Nucleus accumbens (tissue), 56 donors: ENCODE data around the gene HEPACAM.
"Not testable (repeated sequence)": the region's sequence is repeated elsewhere in the genome, so short reads cannot be mapped to it uniquely, and the experiment has no call there.

Experiments used
- DNase-seq, 56 donors: peaks; one replicate each; lab custom pipeline; 2025; lab: John Stamatoyannopoulos, UW

Gene HEPACAM

GRCh38 chr11:124935548-124936514 is at the start of gene HEPACAM:
Gene HEPACAM, minus strand, starts transcription at chr11:124936047. Its CDS starts 41 bp downstream, at chr11:124936006.
- DNase-seq, result peak in 54 of 56 donors; percentile 23 to 93 (median 72)

DNA sequence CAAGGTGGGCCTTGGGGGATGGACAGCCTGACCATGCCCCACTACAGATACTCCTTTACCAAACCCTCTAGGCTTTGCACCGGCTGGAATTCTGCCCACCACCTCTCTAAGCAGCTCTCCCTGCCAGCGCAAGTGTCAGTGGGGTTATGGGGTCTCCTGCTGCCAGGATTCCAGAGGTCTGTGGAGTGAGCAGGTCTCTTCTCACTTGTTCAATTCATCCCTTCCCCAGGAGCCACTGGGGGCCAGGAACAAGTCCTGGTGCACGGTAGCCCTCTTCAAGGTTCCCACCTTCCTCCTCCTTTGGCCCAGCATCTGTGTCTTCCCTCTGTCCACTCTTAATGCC is 48.6 kb upstream of the HEPACAM start:
- DNase-seq, result no peak

DNA sequence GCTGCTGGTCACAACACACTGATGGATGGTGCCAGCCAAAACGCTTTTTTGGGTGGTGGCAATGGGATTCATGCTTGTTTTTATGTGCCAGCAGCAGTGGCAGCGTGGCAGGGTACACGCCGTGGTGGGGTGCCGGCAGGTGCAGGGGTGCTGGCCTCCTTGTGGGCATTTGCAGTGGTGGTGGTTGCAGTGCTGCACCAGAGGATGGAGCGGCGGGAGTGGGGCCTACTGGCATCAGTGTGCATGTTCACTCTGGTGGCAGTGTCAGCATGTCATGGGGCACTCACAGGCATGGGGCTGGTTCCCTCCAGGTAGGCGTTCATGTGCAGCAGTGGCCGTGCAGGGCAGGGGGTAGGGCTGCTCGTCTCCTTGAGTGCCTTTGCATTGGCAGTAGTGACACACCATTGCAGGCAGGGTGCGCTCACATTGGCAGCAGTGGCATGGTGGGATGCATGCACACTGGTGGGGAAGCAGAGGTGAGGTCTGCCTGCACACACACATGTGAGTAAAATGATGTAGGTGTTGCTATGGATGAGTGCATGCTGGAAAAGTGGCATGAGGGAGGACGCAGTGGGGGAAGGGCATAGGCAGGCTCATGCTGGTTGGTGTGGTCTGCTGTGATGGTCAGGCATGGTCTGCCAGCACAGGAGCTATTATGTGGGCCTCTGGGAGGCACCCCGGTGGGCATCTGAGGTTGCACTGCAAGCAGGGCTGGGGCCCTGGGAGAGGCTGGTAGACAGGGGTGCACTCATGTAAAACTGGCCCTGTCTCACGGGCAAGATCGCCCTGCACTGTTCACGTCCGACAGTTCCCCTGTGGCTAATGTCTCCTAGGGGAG is 48.0 kb upstream of the HEPACAM start:
- DNase-seq, result no peak

GRCh38 chr11:124982043-124982442 is 46.2 kb upstream of the HEPACAM start:
- no peak for DNase-seq

GRCh38 chr11:124978316-124978715 is 42.5 kb upstream of the HEPACAM start:
- no peak for DNase-seq

DNA sequence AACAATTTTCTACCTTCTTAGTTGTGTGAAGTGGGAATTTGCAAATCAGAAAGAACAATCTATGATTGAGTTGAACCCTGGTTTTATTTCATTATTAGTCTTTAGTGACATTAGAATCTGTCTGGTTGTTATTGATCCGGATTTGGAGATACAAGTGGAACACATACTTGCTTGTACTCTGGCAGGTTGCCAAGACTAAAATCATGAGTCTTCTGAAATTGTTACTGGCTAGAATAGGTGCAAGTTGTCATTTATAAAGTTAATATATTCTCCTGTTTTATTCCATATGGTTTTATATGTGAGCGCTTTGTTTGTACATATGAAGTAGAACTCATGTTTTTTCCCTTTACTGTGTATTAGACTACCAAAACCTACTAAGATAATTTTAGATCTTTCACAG is 41.2 kb upstream of the HEPACAM start:
- DNase-seq, result no peak

DNA sequence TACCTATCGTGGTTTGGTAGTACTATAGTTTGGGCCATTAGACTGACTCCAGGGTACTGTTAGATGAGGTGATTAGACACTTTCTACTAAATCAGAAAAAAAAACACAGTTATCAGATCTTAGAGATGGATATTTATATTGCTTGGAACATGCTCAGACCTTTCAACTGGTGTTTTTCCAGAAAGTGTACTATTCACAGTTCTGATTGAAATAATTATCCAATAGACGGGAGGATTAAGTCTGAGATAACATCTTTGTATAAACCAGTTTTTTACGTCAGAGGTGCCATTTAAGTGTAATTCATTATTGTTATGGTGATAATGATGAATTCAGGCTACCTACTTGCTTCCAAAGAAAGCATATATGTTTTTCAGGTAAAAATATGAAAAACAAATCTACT is 40.7 kb upstream of the HEPACAM start:
- DNase-seq, result no peak

DNA sequence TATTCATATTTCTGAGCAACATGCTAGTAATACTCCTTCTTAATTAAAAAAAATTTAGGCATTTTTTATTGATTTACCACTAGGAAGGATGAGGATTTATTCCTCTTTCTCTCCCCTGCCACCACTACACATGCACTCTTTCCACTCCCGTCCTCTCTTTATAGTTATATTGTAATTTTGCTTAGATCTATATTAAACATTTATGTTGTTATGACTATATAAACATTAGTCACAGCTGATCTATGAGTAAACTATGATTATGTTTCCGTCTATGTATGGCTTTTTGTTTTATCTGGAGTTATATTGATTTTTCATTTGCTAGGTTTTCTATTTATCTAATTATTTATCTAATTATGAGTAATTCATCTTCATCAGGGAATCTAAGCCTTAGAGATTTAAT is 36.0 kb upstream of the HEPACAM start:
- no peak for DNase-seq

DNA sequence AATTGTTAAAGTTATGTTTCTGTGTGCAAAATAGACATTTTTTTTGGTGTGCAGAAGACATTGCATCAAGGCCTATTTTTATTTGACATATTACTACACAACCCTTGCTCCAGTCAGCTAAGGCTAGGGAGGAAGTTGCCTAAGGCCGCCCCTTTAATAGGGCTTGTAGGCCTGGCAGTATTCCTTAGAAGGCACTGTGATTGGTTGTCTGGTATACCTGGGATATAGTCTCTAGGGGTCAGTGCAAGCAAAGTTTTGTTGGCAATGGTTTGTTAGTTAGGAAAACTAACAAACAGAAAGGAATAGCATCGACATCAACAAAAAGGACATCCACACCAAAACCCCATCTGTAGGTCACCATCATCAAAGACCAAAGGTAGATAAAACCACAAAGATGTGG is 35.1 kb upstream of the HEPACAM start:
- no peak for DNase-seq

- DNase-seq, result not testable (repeated sequence)
Observed at GRCh38 chr11:124968197-124968596, 32.4 kb upstream of the HEPACAM start.

DNA sequence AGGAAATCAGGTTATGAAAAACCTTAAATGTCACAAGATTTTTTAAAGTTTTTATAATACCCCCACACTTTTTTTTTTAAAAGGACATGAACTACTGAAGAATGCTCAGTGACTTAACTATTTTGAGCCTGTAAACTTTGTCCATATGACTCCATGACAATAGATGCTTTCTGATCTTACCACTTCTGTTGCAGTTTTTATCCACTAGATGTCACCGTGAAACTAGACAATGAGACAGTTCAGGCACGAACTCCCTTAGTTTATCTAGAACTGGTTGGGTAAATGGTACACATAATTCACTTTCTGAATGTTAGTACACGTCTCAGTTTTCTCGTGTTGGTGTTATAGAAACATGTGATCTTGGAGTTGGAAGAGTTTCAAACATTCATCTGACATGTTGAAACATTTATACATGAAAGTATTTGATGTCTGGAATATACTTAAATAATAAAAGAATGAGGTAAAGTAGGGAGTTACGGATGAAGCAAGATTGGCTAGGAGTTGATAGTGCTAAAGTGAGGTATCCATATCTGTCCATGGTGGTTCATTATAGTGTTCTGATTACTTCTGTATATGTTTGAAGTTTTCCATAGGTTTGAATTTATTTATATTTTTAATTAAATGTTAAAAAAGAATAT is 26.2 kb upstream of the HEPACAM start:
- peak in 4 of 56 donors; percentile 4 to 29 (median 12) for DNase-seq

DNA sequence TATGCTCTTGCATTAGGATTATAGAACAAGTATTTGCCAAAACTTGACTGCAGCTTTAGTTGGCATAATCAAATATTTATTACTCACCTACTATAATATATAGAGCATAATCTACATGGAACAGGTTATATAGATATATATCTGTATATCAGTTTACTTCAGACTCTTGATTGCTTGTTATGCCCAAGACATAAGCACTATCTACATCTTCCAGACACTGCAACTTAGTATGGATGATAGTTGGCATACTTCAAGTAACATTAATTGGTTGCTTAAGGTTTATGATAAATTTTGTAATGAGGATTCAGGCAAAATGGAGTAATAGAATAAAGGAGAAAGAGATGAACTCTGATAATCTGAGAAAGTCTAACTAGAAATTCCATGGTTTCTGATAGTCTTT is 19.2 kb upstream of the HEPACAM start:
- no peak for DNase-seq

DNA sequence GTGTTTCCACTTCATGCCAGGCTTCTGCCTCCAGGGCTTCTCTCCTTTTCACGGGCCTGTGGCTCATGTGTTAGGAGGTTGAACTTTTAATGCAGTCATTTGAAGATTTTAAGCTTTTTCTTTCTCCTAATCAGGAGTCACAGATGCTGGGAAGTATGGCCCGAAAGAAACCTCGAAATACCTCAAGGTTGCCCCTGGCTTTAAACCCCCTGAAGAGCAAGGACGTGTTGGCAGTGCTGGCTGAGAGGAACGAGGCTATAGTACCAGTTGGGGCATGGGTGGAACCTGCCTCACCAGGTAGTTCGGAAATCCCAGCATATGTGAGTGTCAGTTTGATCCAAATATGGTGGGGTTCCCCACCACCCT is 18.7 kb upstream of the HEPACAM start:
- DNase-seq, result no peak

DNA sequence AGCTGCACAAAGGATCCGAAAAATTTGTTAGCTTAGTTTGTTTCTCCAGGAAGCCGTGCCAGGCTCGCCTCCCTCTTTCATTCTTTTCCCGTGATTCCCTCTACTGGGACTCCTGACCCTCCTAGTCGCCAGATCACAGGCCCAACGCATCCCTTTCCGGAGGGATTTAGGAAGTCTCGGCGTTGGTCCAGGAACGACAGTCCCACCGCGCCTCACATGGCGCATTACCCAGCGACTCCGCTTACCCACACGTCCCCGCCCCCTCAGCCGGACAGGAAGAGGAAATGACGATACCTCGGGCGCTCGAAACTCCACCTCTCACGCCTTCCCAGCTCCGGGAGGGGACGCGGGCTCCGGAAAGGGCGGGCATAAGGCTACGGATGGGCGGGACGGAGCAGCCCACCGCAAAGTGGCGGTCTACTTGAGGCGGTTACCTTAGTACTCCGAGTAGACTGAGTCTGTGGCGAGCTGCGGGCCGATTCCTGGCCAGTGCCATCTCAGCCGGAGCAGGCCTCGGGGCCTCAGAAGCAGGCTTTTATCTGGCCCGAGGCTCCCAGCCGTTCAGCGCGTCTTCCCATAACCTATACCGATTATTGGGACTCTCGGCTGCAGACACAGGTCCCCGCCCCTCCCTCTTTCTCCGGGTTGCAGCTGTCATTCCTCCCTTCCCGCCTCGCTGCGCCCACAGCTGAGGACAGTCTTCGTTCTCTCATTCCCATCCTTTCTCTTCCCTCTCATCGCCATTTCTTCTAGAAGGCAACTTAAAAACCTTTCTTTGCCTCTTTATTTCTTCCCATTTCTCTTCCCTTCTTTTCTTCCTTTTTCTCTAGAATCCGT is 18.1 kb upstream of the HEPACAM start, which contains the start of gene CCDC15:
CCDC15 (plus strand) TSS at position 450 of the 837 bp plus-strand sequence. CDS start 531 bp downstream, outside the sequence.
- DNase-seq, result peak; percentile 76 to 99 (median 96)

GRCh38 chr11:124951341-124951740 is 15.5 kb upstream of the HEPACAM start:
- DNase-seq, result no peak

DNA sequence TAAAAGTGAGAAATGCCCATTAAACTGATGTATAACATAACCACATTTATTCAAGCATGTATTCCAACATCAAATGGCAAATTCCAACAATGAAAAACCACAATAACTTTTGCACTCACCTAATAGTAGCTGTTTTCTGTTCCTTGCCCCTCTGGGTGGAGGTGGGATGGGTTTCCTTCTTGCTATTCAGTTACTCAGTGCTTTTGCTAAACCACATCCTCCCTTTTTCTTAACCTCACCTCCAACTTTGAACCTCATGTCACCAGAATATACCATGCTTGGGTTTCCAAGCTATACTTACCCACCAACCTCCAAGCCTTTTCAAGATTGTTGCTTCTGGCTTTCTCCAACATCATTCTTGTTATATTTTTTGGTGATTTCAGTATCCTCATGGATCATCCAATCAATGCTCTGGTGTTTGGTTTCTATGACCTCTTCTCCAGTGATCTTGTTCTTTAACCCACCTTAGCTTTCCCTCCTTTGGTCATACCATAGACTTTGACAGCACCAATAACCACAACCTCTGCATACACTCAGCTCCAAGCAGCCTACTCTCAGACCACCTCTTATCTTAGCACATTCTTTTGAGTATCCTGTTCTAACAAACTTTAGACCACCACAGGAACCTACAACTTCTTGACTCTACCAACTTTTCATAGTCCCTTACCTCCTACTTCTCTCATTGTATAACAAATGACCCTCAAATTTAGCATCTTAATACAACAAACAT is 14.9 kb upstream of the HEPACAM start:
- DNase-seq, result no peak

GRCh38 chr11:124946735-124947141 is 10.9 kb upstream of the HEPACAM start:
- peak in 53 of 56 donors; percentile 25 to 90 (median 74) for DNase-seq

DNA sequence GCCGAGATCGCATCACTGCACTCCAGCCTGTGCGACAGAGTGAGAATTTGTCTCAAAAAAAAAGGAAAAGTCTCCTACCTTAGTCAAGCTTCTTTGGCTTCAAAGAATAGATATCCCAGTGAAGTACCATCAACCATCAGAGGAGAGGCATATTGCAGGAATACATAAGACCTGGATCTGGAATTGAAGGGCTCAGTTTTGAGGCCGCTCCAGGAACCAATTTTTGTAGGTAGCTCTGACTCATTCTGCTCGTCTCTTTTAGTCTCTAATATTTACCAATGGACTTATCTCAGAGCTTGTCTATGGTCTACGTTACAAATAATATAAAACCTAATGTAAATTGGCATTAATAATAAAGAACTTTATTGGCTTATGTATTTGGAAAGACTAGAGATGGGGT is 10.0 kb upstream of the HEPACAM start:
- DNase-seq, result no peak

GRCh38 chr11:124944565-124944964 is 8.7 kb upstream of the HEPACAM start:
- DNase-seq, result no peak
